Measurements from ENCODE around the gene GM2A. TPM values are rescaled to one million over a fixed set of nuclear protein-coding genes. Genes with fewer than 3 reads are reported as not detected.

Gene GM2A
- total and polyA plus RNA-seq, 9 of the 15 experiments (the other 6 are each of a cell fraction or from before 2014, with no cell fraction given), result 5.8 to 36.0 (median 10.0) TPM

GRCh38 chr5:151223447-151224264 is 29.3 kb upstream of the GM2A start, which contains the start of gene CCDC69 (continued):
- TF ChIP-seq NR2C1 (IDR thresholded peaks at IDR 0.05) (no peak), NR2C1 (tag; IDR thresholded peaks at IDR 0.05) (peak; percentile 39; the same call in 1 of the 2 replicates), CHD7 (IDR thresholded peaks at IDR 0.05; ENCODE audit: low read depth, low read length) (peak; percentile 99), BRF2 (IDR thresholded peaks at IDR 0.05; ENCODE audit: borderline replicate concordance, insufficient read depth, insufficient read length) (no peak), CREB1 (IDR thresholded peaks at IDR 0.05) (no peak), CREB1 (CRISPR knock-in tag; IDR thresholded peaks at IDR 0.05) (no peak), FIP1L1 (IDR thresholded peaks at IDR 0.05; ENCODE audit: low read depth, low read length, poor library complexity, severe bottlenecking) (peak; percentile 40), EHMT2 (IDR thresholded peaks at IDR 0.05) (no peak), NFXL1 (CRISPR knock-in tag; IDR thresholded peaks at IDR 0.05) (no peak), ZNF311 (CRISPR knock-in tag; IDR thresholded peaks at IDR 0.05) (no peak), EZH2 (IDR thresholded peaks at IDR 0.05; ENCODE audit: borderline replicate concordance, low read depth, low read length) (no peak), CEBPB (tag; IDR thresholded peaks at IDR 0.05) (no peak), MYNN (IDR thresholded peaks at IDR 0.05) (no peak), MYNN (CRISPR knock-in tag; IDR thresholded peaks at IDR 0.05) (no peak)
- TF ChIP-seq, protein P1, sequence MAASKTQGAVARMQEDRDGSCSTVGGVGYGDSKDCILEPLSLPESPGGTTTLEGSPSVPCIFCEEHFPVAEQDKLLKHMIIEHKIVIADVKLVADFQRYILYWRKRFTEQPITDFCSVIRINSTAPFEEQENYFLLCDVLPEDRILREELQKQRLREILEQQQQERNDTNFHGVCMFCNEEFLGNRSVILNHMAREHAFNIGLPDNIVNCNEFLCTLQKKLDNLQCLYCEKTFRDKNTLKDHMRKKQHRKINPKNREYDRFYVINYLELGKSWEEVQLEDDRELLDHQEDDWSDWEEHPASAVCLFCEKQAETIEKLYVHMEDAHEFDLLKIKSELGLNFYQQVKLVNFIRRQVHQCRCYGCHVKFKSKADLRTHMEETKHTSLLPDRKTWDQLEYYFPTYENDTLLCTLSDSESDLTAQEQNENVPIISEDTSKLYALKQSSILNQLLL (CRISPR knock-in tag; IDR thresholded peaks at IDR 0.05; ENCODE audit: borderline replicate concordance), result no peak
